Caco-2 (cell line): ENCODE results near the gene MAPRE2. TPM values are rescaled to one million over a fixed set of nuclear protein-coding genes. Genes with fewer than 3 reads are reported as not detected.

Source experiments
- BruUV-seq: library from RNA; stranded (reverse); fragments of 400-500 nt; replicated peaks from 2 replicates; lab custom pipeline; 2021; lab: Mats Ljungman, UMichigan
- CTCF ChIA-PET: fragments of 300-600 bp; sonication (Branson Sonifier 250); formaldehyde crosslinking; loops from one replicate; lab custom pipeline; 2022; ENCODE audit warnings: antibody characterized with exemption; lab: Charles Lee
- POLR2A ChIA-PET: fragments of 300-600 bp; sonication (Branson Sonifier 250); formaldehyde crosslinking; loops from one replicate; lab custom pipeline; 2022; ENCODE audit warnings: antibody characterized with exemption; lab: Charles Lee
- DNase-seq, 2 experiments: peaks; one replicate each; pipeline versions ENCODE4 v3.0.0 to v3.0.0-alpha.2; 2020 to 2022
- H3K27me3 ChIP-seq: replicated peaks from 2 replicates; pipeline ENCODE4 v1.6.0; 2011; ENCODE audit warnings: low read length; ENCODE audit not compliant: control insufficient read depth, insufficient read depth
- H3K36me3 ChIP-seq: 2 replicates; pipeline ENCODE4 v1.5.1; 2011; ENCODE audit warnings: low read length; ENCODE audit not compliant: control insufficient read depth, insufficient read depth
- H3K4me1 ChIP-seq: fragments of 250-450 bp; sonication (Bioruptor Pico); 2 replicates; pipeline ENCODE4 v1.5.1; 2020; ENCODE audit warnings: mild to moderate bottlenecking
- H3K4me3 ChIP-seq: 2 replicates; pipeline ENCODE4 v1.5.1; 2011; ENCODE audit warnings: low read depth, mild to moderate bottlenecking, control low read depth, low read length
- H3K9me3 ChIP-seq: fragments of 250-450 bp; sonication (Bioruptor Pico); 2 replicates; pipeline ENCODE4 v1.5.1; 2020; ENCODE audit warnings: mild to moderate bottlenecking, moderate library complexity
- H3K27ac Mint-ChIP-seq: one replicate; pipeline ENCODE4 v1.8.0; 2022; ENCODE audit warnings: mixed read lengths; ENCODE audit not compliant: unreplicated experiment
- H3K27me3 Mint-ChIP-seq: one replicate; pipeline ENCODE4 v1.8.0; 2022; ENCODE audit warnings: mixed read lengths; ENCODE audit not compliant: insufficient read depth, unreplicated experiment
- H3K36me3 Mint-ChIP-seq: one replicate; pipeline ENCODE4 v1.8.0; 2022; ENCODE audit warnings: mild to moderate bottlenecking, mixed read lengths; ENCODE audit not compliant: insufficient read depth, unreplicated experiment
- H3K4me1 Mint-ChIP-seq: one replicate; pipeline ENCODE4 v1.8.0; 2022; ENCODE audit warnings: low read depth, mixed read lengths; ENCODE audit not compliant: unreplicated experiment
- H3K4me3 Mint-ChIP-seq: one replicate; pipeline ENCODE4 v1.8.0; 2022; ENCODE audit warnings: mild to moderate bottlenecking, moderate library complexity, mixed read lengths; ENCODE audit not compliant: unreplicated experiment
- H3K9me3 Mint-ChIP-seq: one replicate; pipeline ENCODE4 v1.8.0; 2022; ENCODE audit warnings: mixed read lengths; ENCODE audit not compliant: unreplicated experiment
- CTCF ChIP-seq, 2 experiments: fragments of 200-600 bp in 1 of 2; IDR thresholded peaks; 1 replicate in 1 of 2; 2 replicates in 1 of 2; pipeline versions ENCODE4 v1.5.1 to v1.8.0; 2011 to 2022; ENCODE audit warnings: antibody characterized with exemption in 1 of 2, control low read depth in 1 of 2, inconsistent platforms in 1 of 2, low read depth in 1 of 2, low read length in 1 of 2, mild to moderate bottlenecking in 1 of 2, moderate library complexity in 1 of 2; ENCODE audit not compliant: insufficient read depth in 1 of 2, severe bottlenecking in 1 of 2, unreplicated experiment in 1 of 2
- intact Hi-C: fragments of 100-400 bp; cut with micrococcal nuclease; formaldehyde crosslinking; loops from one replicate; pipeline ENCODE4 v1.10.0; 2022; ENCODE audit not compliant: unreplicated experiment
- total RNA-seq: library from RNA; stranded (reverse); gene quantifications from 2 replicates; pipeline ENCODE4 v1.2.3, GENCODE V29; 2022

The MAPRE2 gene
- total RNA-seq, 1 experiment from 2014 or later: 9.3 TPM

- H3K4me3 ChIP-seq: no peak overlapping the region
- CTCF ChIA-PET: no interaction called here
- no peak for TF ChIP-seq CTCF (IDR thresholded peaks at IDR 0.05; ENCODE audit: insufficient read depth in 1 of 2, low read depth in 1 of 2, low read length in 1 of 2, severe bottlenecking in 1 of 2, unreplicated experiment in 1 of 2)
- H3K27me3 ChIP-seq: no peaks in the 10 kb centered on the region
- H3K4me1 ChIP-seq: peaks cover 6% of the 10 kb centered on the region; the same call in 1 of the 2 replicates
- H3K4me1 Mint-ChIP-seq: no peaks in the 10 kb centered on the region
- no peaks in the 10 kb centered on the region for H3K36me3 ChIP-seq
- no peaks in the 10 kb centered on the region for H3K9me3 ChIP-seq
- H3K4me3 Mint-ChIP-seq: no peak overlapping the region
- no peaks in the 10 kb centered on the region for H3K9me3 Mint-ChIP-seq
- no peaks in the 10 kb centered on the region for H3K27me3 Mint-ChIP-seq
- POLR2A ChIA-PET: no interaction called here
- H3K27ac Mint-ChIP-seq: no peak overlapping the region
- intact Hi-C loops: no loop called here
- DNase-seq: peak in 1 of 2 experiments; percentile 0
- BruUV-seq: no TSS peak
- no peaks in the 10 kb centered on the region for H3K36me3 Mint-ChIP-seq
These were observed 43.6 kb downstream of the MAPRE2 start for GRCh38 chr18:35084494-35085449.

GRCh38 chr18:35085450-35086380 lies 44.5 kb downstream of the MAPRE2 start:
- Histone ChIP-seq H3K36me3 (no peaks in the 10 kb centered on the region), H3K4me3 (no peak overlapping the region), H3K4me1 (peaks cover 6% of the 10 kb centered on the region; the same call in 1 of the 2 replicates), H3K27me3 (no peaks in the 10 kb centered on the region), H3K9me3 (no peaks in the 10 kb centered on the region)
- POLR2A ChIA-PET: no interaction called here
- Mint-ChIP-seq H3K27ac (no peak overlapping the region), H3K27me3 (no peaks in the 10 kb centered on the region), H3K4me1 (no peaks in the 10 kb centered on the region), H3K36me3 (no peaks in the 10 kb centered on the region), H3K9me3 (no peaks in the 10 kb centered on the region), H3K4me3 (no peak overlapping the region)
- peak in 1 of 2 experiments; percentile 0 for DNase-seq
- no TSS peak for BruUV-seq
- intact Hi-C loops: no loop called here
- TF ChIP-seq CTCF (IDR thresholded peaks at IDR 0.05; ENCODE audit: insufficient read depth in 1 of 2, low read depth in 1 of 2, low read length in 1 of 2, severe bottlenecking in 1 of 2, unreplicated experiment in 1 of 2): no peak
- CTCF ChIA-PET: no interaction called here

GRCh38 chr18:35086704-35087103 lies 45.5 kb downstream of the MAPRE2 start:
- H3K4me3 Mint-ChIP-seq: no peak overlapping the region
- H3K9me3 ChIP-seq: no peaks in the 10 kb centered on the region
- H3K9me3 Mint-ChIP-seq: no peaks in the 10 kb centered on the region
- H3K4me1 ChIP-seq: peaks cover 6% of the 10 kb centered on the region; the same call in 1 of the 2 replicates
- ChIA-PET CTCF (no interaction called here), POLR2A (no interaction called here)
- H3K36me3 Mint-ChIP-seq: no peaks in the 10 kb centered on the region
- no peak overlapping the region for H3K4me3 ChIP-seq
- no peaks in the 10 kb centered on the region for H3K27me3 ChIP-seq
- TF ChIP-seq CTCF (IDR thresholded peaks at IDR 0.05; ENCODE audit: insufficient read depth in 1 of 2, low read depth in 1 of 2, low read length in 1 of 2, severe bottlenecking in 1 of 2, unreplicated experiment in 1 of 2): no peak
- no peaks in the 10 kb centered on the region for H3K36me3 ChIP-seq
- H3K27ac Mint-ChIP-seq: no peak overlapping the region
- DNase-seq: no peak
- BruUV-seq: no TSS peak
- no peaks in the 10 kb centered on the region for H3K27me3 Mint-ChIP-seq
- no peaks in the 10 kb centered on the region for H3K4me1 Mint-ChIP-seq
- intact Hi-C loops: no loop called here
